GM18951 (cell line): ENCODE measurements around the gene NGEF.

ENCODE experiments used
- POLR2A ChIP-seq: IDR thresholded peaks from 4 replicates; pipeline ENCODE4 v1.6.1; 2011; ENCODE audit warnings: mild to moderate bottlenecking; ENCODE audit not compliant: insufficient read length, insufficient read depth; ENCODE audit errors: extremely low read depth
- in situ Hi-C: fragments of 300-500 bp; cut with MboI; formaldehyde crosslinking; loops from one replicate; pipeline ENCODE4 v1.12.0; 2022; ENCODE audit warnings: low sequenced_read_pairs, mixed read lengths, inconsistent platforms; ENCODE audit not compliant: unreplicated experiment

NGEF gene

DNA sequence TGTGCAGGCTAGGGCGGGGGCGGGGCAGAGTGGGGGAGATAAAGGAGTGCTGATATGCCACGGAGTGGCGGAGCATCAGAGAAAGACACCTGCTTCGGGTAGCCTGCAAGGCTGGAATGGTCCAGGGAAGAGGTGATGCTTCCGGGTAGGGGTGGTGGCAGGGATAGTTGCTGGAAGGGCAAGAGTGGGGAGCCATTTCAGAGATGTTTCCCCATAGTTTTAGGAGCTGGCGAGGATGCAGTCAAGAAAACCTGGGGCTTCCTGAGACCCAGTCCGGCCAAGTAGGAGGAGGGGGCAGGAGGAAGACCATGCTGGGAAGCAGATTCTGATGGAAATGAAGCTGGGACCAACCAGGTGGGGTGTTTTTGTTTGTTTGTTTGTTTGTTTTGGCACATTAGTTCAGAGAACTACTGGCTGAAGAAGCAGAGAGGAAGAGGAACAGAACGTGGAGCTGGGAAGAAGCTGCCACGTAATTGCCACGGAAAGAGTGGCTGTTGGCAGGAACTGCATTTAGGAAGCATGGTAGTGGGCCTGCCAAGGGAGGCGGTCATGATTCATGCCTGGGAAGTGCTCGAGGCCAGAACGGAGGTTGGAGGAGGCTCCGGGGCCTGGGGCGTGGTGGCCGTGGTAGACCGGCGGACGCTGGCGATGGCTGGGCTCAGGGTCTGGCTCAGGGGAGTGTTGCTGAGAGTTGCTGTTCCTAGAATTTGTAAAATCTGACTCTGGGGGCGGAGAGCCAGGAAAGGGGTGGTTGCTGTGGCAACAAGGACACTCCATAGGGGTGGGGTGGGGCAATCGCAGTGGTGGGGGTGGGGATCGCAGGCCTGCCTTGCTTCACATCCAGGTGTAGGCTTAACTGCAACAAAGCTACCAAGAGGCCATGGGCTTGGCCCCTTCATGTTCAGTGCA is 38.4 kb upstream of the NGEF start:
- in situ Hi-C loops: no loop called here
- no peak for TF ChIP-seq POLR2A

DNA sequence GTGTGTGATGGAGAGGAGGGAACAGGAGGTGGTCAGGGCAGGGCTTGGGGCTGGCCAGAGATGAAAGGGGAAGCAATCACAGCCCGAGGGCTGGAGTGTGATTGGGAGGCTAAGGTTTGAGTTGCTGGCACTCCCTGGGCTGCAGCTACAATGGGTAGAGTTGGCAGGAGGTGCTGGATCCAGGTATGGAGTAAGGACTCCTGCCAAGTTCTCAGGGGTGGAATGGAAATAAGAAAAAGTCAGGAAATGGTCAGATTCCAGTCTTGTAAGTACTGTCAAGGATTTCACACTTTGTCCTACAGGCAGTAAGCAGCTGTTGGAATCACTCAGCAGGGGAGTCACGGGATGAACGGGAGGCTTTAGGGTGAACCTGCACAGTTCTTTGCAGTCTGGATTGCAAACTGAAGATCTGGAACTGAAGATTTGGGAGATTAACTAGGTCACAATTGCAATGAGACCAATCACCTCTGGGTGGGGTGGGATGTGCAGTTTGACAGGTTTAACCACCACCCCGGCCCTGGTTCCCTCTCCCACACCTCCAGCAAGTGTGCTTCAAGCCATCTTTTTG is 36.2 kb upstream of the NGEF start:
- no peak for TF ChIP-seq POLR2A
- in situ Hi-C loops: loop anchor here (25.0 kb wide), 1 partner anchor 437 kb away; no protein-coding TSS in a partner anchor

DNA sequence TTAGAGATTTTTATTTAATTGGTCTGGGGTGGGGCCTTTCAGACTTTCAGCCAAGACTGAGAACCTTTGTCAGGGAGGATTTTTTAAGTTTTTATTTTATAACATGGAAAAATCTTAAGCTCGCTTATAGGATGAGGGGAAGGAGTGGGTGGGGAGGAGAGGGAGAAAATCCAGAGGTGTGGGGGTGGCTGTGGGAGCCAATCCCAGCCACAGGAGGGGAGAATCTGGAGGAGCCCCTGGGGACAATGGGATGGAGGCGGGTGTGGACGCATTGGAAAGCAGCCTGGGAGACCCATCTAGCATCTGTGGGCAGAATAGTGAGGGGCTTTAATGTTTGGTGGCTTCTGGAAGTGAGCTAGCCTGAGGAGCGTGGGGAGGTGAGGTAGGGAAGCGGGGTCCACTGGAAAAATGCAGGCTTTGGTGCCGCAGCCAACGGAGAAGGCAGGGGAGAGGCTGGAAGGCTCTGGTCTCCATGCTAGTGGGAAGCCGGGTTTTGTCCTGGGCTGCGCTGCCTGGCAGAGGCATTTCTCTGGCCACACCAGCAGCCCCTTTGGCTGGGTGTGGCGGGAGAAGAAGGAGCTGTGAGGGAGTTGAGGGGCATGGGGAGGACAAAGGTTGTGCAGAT is 35.6 kb upstream of the NGEF start:
- in situ Hi-C loops: loop anchor here (25.0 kb wide), 1 partner anchor 436 kb away; no protein-coding TSS in a partner anchor
- no peak for TF ChIP-seq POLR2A

DNA sequence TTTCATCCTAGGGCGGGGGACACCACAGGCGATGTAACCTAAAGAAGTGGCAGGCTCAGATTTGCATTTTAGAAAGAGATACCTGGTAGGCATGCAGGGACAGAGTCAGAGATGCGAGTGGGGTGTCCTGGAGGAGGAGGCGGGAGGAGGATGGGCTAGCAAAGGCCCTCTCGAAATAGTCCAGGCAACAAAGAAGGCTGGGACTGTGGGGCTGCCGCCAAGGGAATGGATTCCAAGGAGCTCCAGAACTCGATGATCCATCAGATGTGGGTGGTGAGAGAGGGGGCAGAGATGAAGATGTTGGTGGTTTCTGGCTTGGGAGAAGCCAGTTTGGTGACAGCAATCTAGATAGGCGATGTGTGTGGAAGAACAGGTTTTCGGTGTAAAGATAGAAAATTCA is 34.6 kb upstream of the NGEF start:
- no peak for TF ChIP-seq POLR2A
- in situ Hi-C loops: loop anchor here (25.0 kb wide), 1 partner anchor 435 kb away; no protein-coding TSS in a partner anchor

DNA sequence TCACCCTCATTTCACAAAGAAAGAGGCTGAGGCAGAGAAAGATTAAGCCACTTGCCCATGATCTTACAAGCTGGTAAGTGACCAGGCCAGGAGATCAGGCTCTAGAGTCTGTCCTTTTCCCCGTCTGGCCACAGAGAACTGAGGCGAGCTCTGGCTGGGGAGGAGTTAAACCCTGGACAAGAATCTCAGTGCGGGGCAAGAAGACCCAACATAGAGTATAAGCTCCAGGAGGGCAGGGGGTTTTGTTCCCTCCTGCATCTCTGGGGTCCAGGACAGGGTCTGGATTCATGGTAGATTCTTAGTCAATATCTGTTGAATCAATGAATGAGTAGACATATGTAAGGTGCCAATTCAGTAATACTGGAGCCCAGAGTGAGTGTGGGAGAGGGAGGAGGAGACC is 34.1 kb upstream of the NGEF start:
- TF ChIP-seq POLR2A: no peak
- in situ Hi-C loops: loop anchor here (25.0 kb wide), 1 partner anchor 435 kb away; no protein-coding TSS in a partner anchor

DNA sequence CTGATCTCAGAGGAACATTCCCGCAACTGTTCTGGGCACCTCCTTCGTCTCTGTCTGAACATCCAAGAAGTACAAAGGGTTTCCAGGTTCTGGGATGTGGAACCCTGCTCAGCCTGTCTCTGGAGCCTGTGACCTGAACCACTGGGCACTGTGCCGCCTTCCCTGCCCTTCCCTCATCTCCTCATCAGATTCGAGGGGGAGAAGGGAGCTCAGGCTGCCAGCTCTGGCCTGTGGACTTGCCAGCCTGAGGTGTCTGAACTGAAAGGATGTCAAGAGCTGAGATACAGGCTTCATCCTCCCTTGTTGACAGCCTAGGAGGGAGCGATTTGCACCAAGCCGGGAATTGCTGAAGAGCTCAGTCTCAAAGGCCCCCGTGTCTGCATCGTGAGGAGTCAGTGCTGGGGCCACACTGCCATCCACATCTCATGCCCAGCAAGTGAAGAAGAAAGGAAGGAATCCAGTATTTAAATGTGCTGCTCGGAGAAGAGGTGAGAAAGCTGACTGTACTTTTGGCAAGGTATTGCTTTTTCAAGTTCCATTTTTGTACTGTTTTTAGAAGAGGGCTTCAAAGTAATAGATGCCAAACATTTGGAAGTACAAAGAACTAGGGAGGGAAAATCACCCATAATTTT is 32.0 kb upstream of the NGEF start:
- in situ Hi-C loops: loop anchor here (25.0 kb wide), 1 partner anchor 433 kb away; no protein-coding TSS in a partner anchor
- no peak for TF ChIP-seq POLR2A

DNA sequence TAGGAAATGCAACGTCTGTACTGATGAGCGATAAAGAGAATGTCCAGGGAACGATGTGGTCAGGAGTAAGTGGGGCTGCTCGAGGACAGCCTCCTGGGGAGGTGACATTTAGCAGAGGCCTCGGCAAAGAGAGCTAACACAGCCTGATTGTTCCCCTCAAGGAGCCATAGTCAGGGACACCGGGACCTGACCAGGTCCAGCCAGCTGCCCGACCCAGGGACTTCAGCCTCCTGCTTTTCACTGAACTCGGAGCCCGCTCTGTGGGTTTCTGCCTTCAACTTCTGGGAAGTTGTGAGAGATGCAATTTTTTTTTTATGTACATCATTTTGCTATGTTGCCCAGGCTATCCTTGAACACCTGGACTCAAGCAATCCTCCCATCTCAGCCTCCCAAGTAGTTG is 29.5 kb upstream of the NGEF start:
- no peak for TF ChIP-seq POLR2A

DNA sequence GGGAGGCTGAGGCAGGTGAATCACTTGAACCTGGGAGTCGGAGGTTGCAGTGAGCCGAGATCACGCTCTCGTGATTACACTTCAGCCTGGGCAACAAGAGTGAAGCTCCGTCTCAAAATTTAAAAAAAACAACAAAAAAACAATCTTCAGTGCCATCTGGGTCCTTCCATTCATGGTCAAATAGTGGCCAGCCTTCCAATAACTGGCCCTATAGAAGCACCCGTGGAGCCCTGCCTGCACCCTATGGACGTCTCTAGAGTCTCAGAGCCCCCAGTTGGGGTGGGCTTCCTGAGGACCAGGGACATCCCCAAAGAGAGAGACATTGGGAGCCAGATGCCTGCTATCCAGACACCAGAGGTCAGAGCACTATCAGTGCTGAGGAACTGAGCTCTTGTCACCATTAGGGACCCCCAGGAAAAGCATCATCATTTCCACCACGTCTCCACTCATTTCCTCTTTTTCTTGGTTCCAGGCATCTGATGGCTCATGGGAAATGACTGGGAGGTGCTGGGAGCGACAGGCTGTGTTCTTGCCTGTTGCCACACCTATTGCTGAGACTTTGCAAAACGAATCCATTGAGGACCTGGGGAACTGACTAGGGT is 28.8 kb upstream of the NGEF start:
- no peak for TF ChIP-seq POLR2A
- in situ Hi-C loops: loop anchor here (25.0 kb wide), 1 partner anchor 430 kb away; no protein-coding TSS in a partner anchor

More for the DNA sequence above, 29.5 kb upstream of the NGEF start:
- in situ Hi-C loops: loop anchor here (25.0 kb wide), 1 partner anchor 430 kb away; no protein-coding TSS in a partner anchor

DNA sequence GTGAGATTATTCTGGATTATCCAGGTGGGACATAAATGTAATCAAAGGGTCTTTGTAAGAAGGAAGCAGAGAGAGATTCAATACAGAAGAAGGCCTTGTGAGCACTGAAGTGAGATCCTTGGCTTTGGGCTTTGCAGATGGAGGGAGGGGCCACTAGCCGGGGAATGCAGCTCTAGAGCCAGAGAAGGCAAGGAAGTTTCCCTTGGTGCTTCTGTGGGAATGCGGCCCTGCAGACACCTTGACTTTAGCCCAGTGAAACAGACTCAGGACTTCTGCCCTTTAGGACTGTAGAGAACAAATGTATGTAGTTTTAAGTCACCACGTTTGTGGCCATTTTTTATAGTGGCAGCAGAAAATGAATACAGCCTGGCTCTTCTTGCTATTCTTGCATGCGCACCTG is 27.5 kb upstream of the NGEF start:
- in situ Hi-C loops: loop anchor here (25.0 kb wide), 1 partner anchor 428 kb away; no protein-coding TSS in a partner anchor
- no peak for TF ChIP-seq POLR2A

DNA sequence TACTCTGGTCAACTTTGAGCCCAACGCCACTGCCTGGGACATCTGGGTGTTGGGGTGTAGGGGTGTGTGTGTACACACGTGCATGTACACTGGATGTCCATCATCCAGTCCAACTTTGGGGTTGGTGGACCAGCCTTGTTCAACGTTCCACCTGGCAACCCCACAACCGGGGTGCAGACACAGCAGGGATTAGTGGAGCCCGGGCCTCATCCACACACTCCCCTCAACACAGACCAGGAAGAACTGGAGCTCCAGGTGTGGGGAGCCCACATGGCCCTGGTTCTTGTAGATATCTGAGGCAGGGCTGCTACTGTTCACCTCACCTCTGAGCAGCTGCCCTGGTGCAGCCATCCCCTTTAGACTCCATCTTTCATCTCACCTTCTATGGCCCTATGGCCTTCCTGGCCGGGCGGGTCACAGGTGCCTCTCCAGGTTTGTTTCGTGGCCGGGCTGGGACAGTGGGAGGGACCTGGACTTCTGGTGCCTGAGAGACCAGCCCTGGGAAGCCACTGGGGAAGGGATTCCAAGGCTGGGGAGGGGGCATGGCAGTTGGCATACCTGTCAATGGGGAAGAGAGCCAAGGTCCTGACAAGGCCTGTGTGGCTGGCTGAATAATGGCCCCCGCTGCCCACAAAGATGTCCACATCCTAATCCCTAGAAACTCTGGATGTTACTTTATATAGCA is 26.9 kb upstream of the NGEF start:
- no peak for TF ChIP-seq POLR2A
- in situ Hi-C loops: loop anchor here (25.0 kb wide), 1 partner anchor 428 kb away; no protein-coding TSS in a partner anchor

DNA sequence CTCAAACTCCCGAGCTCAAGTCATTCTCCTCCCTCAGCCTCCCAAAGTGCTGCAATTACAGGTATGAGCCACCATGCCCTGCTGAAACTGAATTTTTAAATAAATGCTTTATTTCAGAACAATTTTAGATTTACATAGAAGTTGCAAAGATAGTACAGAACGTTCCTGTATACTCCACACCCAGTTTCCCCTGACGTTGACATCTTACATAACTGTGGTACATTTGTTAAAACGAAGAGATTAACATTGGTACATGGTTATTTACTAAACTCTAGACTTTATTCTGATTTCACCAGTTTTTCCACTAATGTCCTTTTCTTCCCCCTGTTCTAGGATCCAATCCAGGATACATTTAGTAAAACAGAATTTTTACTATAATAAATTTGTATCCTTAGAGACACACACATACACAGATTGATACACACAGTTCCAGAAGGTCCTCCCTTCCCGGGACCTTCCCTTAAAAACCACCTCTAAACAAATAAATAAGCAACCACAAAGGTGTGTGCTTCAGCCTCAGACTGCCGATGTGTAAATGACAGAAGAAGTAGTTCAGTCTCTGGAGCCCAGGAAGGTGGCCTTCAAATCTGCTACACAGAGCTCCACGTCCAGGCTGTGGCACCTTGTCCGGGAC is 26.3 kb upstream of the NGEF start:
- in situ Hi-C loops: loop anchor here (25.0 kb wide), 1 partner anchor 427 kb away; no protein-coding TSS in a partner anchor
- no peak for TF ChIP-seq POLR2A
